Esophagus muscularis mucosa (tissue), 4 donors: ENCODE measurements around the gene GPR153. TPM values are rescaled to one million over a fixed set of nuclear protein-coding genes. Genes with fewer than 3 reads are reported as not detected.
A peak's percentile ranks its signal among the peaks of the same experiment; 100 is the strongest.
"Not testable (repeated sequence)": the region's sequence is repeated elsewhere in the genome, so short reads cannot be mapped to it uniquely, and the experiment has no call there.

Experiments used
- DNase-seq: peaks from one replicate; pipeline ENCODE4 v3.0.0-alpha.2; 2017; ENCODE audit errors: extremely low spot score
- H3K27ac ChIP-seq, 4 donors: fragments of 200-600 bp; sonication (generic); replicated peaks in 1 of 4; 1 replicate in 3 of 4; 2 replicates in 1 of 4; pipeline ENCODE4 v1.5.1; 2016 to 2019; ENCODE audit warnings: mild to moderate bottlenecking in 1 of 4
- H3K27me3 ChIP-seq, 4 donors: fragments of 200-600 bp; sonication (generic); one replicate each; pipeline versions ENCODE4 v1.5.1 to v1.6.0; 2016 to 2019
- H3K36me3 ChIP-seq, 4 donors: fragments of 200-600 bp; sonication (generic); one replicate each; pipeline ENCODE4 v1.5.1; 2016 to 2019
- H3K4me1 ChIP-seq, 4 donors: fragments of 200-600 bp; sonication (generic); one replicate each; pipeline ENCODE4 v1.5.1; 2016 to 2019
- H3K4me3 ChIP-seq, 4 donors: fragments of 200-600 bp; sonication (generic); 1 replicate in 2 of 4; 2 replicates in 2 of 4; pipeline ENCODE4 v1.5.1; 2016 to 2019; ENCODE audit warnings: mild to moderate bottlenecking in 4 of 4, moderate library complexity in 1 of 4
- H3K9me3 ChIP-seq, 4 donors: fragments of 200-600 bp; sonication (generic); 1 replicate in 3 of 4; 2 replicates in 1 of 4; pipeline ENCODE4 v1.5.1; 2016 to 2019
- EP300 ChIP-seq: sonication (generic); formaldehyde crosslinking; IDR thresholded peaks from one replicate; pipeline ENCODE4 v1.6.1; 2017; ENCODE audit warnings: antibody characterized with exemption
- POLR2A ChIP-seq: fragments of 450-650 bp; IDR thresholded peaks from one replicate; pipeline ENCODE4 v1.6.1; 2017; ENCODE audit warnings: antibody characterized with exemption, moderate library complexity, mild to moderate bottlenecking, low read depth
- POLR2AphosphoS5 ChIP-seq, 2 donors: sonication (generic); formaldehyde crosslinking; IDR thresholded peaks; one replicate each; pipeline ENCODE4 v1.6.1; 2017; ENCODE audit warnings: antibody characterized with exemption in 2 of 2
- WGBS: methylation state at CpG from one replicate; pipeline ENCODE4 v1.1.5; 2018; 5-methylcytosine and 5-hydroxymethylcytosine counted together
- intact Hi-C: fragments of 100-400 bp; cut with DNase I; formaldehyde crosslinking; loops from one replicate; pipeline ENCODE4 v1.15.1; 2023
- total RNA-seq, 4 donors: library from RNA; depleted of rRNA; stranded (reverse); fragments of >200 nt; gene quantifications; one replicate each; pipeline versions ENCODE4 v1.1.0 to v1.2.1, GENCODE V29; 2016
- TF ChIP-seq, protein P1 (sequence below), 3 experiments: fragments of 200-600 bp in 2 of 3; fragments of 450-650 bp in 1 of 3; sonication (generic) in 2 of 3; IDR thresholded peaks; one replicate each; pipeline ENCODE4 v1.5.1; 2017 to 2019; ENCODE audit warnings: antibody characterized with exemption in 3 of 3, mild to moderate bottlenecking in 2 of 3, moderate library complexity in 1 of 3

GPR153 gene
- total RNA-seq, 4 donors from 2014 or later = 5.5 to 11.0 (median 9.3) TPM

DNA sequence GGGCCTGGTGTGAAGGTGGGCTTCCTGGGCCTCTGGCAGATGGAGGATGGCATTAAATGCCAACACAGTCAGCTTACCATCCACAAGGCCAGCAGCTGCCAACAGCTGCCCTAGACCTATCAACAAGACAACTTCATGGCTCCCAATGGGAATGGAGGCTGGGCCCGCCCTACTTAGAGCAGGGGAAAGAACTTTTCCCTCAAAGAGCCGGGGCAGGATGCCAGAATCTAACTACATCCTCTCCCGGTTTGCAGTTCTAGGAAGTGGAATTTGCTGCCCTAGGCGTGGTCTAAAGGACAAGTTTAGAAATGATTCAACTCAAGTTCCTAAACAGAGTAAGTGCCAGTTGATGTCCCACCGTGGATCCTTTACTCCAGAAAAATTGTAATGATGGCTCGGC, 38.3 kb downstream of the GPR153 start:
- no peaks in the 10 kb centered on the region for H3K27me3 ChIP-seq
- H3K4me3 ChIP-seq = no peak overlapping the region
- H3K36me3 ChIP-seq = peaks cover 19 to 80% (median 54%) of the 10 kb centered on the region in 4 donors
- TF ChIP-seq, protein P1, sequence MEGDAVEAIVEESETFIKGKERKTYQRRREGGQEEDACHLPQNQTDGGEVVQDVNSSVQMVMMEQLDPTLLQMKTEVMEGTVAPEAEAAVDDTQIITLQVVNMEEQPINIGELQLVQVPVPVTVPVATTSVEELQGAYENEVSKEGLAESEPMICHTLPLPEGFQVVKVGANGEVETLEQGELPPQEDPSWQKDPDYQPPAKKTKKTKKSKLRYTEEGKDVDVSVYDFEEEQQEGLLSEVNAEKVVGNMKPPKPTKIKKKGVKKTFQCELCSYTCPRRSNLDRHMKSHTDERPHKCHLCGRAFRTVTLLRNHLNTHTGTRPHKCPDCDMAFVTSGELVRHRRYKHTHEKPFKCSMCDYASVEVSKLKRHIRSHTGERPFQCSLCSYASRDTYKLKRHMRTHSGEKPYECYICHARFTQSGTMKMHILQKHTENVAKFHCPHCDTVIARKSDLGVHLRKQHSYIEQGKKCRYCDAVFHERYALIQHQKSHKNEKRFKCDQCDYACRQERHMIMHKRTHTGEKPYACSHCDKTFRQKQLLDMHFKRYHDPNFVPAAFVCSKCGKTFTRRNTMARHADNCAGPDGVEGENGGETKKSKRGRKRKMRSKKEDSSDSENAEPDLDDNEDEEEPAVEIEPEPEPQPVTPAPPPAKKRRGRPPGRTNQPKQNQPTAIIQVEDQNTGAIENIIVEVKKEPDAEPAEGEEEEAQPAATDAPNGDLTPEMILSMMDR (IDR thresholded peaks at IDR 0.05) = no peak
- TF ChIP-seq POLR2AphosphoS5 (IDR thresholded peaks at IDR 0.05) (peak in 1 of 2 donors; percentile 24), EP300 (no peak), POLR2A (no peak)
- 58% methylated on average over 6 of the region's 6 CpGs for WGBS
- no peaks in the 10 kb centered on the region for H3K9me3 ChIP-seq
- peaks cover 6 to 31% (median 8%) of the 10 kb centered on the region in 4 donors for H3K4me1 ChIP-seq
- no peak for DNase-seq
- intact Hi-C loops = no loop called here
- H3K27ac ChIP-seq = peak overlapping the region; percentile 5 to 47 (median 34)

DNA sequence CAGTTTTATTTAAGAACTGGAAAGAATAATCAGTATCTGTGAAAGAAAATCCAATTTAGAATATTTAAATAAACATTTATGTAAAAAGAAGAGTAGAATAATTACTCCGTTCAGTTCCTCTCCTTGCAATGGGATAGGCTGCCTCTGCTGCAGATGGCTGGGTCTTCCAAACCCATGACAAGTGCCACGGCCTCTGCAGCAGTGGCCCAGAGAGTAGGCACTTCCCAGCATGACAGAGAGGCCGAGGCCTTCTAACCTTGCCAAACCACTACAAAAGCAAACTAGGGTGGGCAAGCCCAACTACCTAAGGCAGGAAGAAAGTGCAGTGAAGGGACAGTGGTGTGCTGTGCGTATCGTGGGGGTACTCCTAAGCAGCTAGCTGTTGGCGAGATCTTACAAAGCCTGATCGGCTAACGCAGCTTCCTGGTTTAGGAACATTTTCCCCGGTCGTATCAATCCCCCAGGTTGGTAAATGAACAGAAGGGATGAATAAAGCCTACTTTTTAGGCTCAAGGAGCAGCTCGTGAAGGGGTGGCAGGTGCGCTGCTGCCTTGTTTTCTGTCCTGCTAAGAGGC, 39.6 kb downstream of the GPR153 start:
- peaks cover 6 to 31% (median 8%) of the 10 kb centered on the region in 4 donors for H3K4me1 ChIP-seq
- no peaks in the 10 kb centered on the region for H3K27me3 ChIP-seq
- no peak for DNase-seq
- TF ChIP-seq EP300 (no peak), POLR2AphosphoS5 (IDR thresholded peaks at IDR 0.05) (no peak), POLR2A (no peak)
- TF ChIP-seq, protein P1 (IDR thresholded peaks at IDR 0.05) = no peak
- H3K36me3 ChIP-seq = peaks cover 15 to 68% (median 52%) of the 10 kb centered on the region in 4 donors
- intact Hi-C loops = no loop called here
- no peaks in the 10 kb centered on the region for H3K9me3 ChIP-seq
- 86% methylated on average over 12 of the region's 12 CpGs for WGBS
- H3K4me3 ChIP-seq = no peak overlapping the region
- no peak overlapping the region for H3K27ac ChIP-seq

DNA sequence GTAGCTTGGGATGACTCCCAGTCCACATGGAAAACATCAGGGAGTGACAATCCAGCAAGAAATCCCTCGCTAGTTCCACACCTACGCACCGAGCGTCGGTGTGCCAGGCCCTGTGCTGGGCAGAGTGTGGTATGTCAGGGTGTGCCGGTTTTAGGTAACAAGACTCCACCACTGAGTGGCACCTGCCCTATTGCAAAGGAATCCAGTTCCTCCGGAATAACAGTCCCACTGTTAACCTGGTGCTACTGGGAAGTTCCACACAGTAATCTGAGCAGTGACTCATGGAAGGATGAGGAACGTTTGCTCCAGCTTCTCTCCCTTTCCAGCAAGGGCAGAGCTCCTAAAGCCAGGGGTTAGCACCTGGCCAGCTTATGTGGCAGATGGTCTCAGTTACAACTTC, 40.7 kb downstream of the GPR153 start:
- 80% methylated on average over 8 of the region's 8 CpGs for WGBS
- H3K27ac ChIP-seq = no peak overlapping the region
- peaks cover 6 to 31% (median 8%) of the 10 kb centered on the region in 4 donors for H3K4me1 ChIP-seq
- no peaks in the 10 kb centered on the region for H3K9me3 ChIP-seq
- peaks cover 15 to 68% (median 51%) of the 10 kb centered on the region in 4 donors for H3K36me3 ChIP-seq
- no peak for DNase-seq
- H3K27me3 ChIP-seq = no peaks in the 10 kb centered on the region
- no peak overlapping the region for H3K4me3 ChIP-seq
- TF ChIP-seq EP300 (no peak), POLR2AphosphoS5 (IDR thresholded peaks at IDR 0.05) (no peak), POLR2A (no peak)
- TF ChIP-seq, protein P1 (IDR thresholded peaks at IDR 0.05) = no peak
- intact Hi-C loops = no loop called here

DNA sequence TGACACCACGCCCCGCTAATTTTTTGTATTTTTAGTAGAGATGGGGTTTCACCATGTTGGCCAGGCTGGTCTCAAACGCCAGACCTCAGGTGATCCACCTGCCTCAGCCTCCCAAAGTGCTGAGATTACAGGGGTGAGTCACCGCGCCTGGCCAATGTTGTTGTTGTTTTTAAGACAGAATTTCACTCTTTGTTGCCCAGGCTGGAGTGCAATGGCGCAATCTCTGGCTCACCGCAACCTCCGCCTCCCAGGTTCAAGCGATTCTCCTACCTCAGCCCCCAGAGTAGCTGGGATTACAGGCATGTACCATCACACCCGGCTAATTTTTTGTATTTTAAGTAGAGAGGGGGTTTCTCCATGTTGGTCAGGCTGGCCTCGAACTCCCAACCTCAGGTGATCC, 41.3 kb downstream of the GPR153 start:
- intact Hi-C loops, H3K27me3 ChIP-seq, H3K27ac ChIP-seq, H3K4me3 ChIP-seq, H3K9me3 ChIP-seq, DNase-seq: not testable (repeated sequence)
- Histone ChIP-seq H3K36me3 (peaks cover 11 to 63% (median 45%) of the 10 kb centered on the region in 4 donors), H3K4me1 (peaks cover 6 to 29% (median 8%) of the 10 kb centered on the region in 4 donors)
- 93% methylated on average over 7 of the region's 11 CpGs for WGBS

DNA sequence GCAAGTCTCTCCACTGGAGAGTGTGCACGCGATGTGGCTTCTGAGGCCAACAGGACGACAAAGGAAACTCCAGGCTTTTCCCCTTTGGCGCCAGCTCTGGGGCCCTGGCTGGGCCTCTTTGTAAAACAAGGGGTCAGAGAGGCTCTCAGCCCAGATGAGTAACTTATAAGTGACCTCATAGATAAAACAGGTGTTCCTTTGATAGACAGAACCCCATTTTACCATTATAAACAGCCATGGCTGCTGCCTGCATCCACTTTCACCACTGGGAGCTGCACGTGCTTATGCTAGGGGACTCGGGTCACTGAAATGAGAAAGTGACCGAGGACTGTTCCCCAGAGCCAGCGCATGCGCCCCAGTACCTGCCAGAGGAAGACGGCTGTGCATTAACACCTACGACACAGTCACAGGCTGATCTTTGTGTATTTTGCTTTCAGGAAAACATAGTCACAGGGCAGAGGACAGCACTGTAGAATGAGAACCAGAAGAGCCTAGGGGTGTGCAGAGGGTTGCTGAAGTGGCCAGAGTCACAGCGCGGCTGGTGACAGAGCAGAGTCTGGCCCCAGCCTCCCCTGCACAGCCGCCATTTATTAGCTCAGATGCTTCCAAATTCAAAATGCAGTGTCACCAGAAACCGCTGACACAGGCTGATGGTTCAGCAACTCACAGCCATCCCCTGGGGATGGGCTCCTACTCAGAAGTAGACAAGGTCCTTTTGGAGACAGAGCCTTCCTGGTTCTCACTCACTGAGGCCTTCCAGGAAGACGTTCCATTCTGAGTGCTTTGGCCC, 42.3 kb downstream of the GPR153 start:
- Histone ChIP-seq H3K27ac (no peak overlapping the region), H3K4me3 (no peak overlapping the region), H3K36me3 (peaks cover 0 to 55% (median 34%) of the 10 kb centered on the region in 4 donors), H3K9me3 (no peaks in the 10 kb centered on the region), H3K4me1 (peaks cover 6 to 18% (median 8%) of the 10 kb centered on the region in 4 donors), H3K27me3 (no peaks in the 10 kb centered on the region)
- intact Hi-C loops = no loop called here
- no peak for TF ChIP-seq POLR2A
- TF ChIP-seq, protein P1 (IDR thresholded peaks at IDR 0.05) = no peak
- TF ChIP-seq POLR2AphosphoS5 (IDR thresholded peaks at IDR 0.05) = no peak
- TF ChIP-seq EP300 = no peak
- DNase-seq = no peak
- WGBS = 83% methylated on average over 12 of the region's 16 CpGs
